ENCODE measurements around the gene EFCAB14.

GRCh38 chr1:46637444-46638083 lies 81.3 kb downstream of the EFCAB14 start:
- no peak for TF ChIP-seq POLR2A (IDR thresholded peaks at IDR 0.05)
- TF ChIP-seq CTCF (IDR thresholded peaks at IDR 0.05) = no peak

Data from thyroid gland (tissue), 4 donors.